Effector memory CD4-positive, alpha-beta T cell (primary cell): ENCODE results near the gene GZMA.

ENCODE experiments used
- DNase-seq, 3 donors: peaks; one replicate each; pipeline ENCODE4 v3.0.0-alpha.2; 2020
- H3K27ac ChIP-seq: 2 replicates; pipeline ENCODE4 v1.7.0; 2013; ENCODE audit warnings: mild to moderate bottlenecking, low read length, moderate library complexity; ENCODE audit not compliant: insufficient read depth, poor library complexity, severe bottlenecking
- H3K27me3 ChIP-seq: replicated peaks from 2 replicates; pipeline ENCODE4 v1.7.0; 2013; ENCODE audit warnings: mild to moderate bottlenecking, low read length; ENCODE audit not compliant: insufficient read depth, control insufficient read depth, poor library complexity, severe bottlenecking
- H3K36me3 ChIP-seq: 2 replicates; pipeline ENCODE4 v1.7.0; 2013; ENCODE audit warnings: mild to moderate bottlenecking, low read length, moderate library complexity; ENCODE audit not compliant: control insufficient read depth, insufficient read depth
- H3K4me1 ChIP-seq: 2 replicates; pipeline ENCODE4 v1.7.0; 2013; ENCODE audit warnings: low read length, mild to moderate bottlenecking; ENCODE audit not compliant: control insufficient read depth, insufficient read depth, poor library complexity, severe bottlenecking
- H3K4me3 ChIP-seq: 2 replicates; pipeline ENCODE4 v1.7.0; 2013; ENCODE audit warnings: low read length, low read depth, mild to moderate bottlenecking; ENCODE audit not compliant: insufficient read depth, poor library complexity, severe bottlenecking
- H3K9me3 ChIP-seq: 2 replicates; pipeline ENCODE4 v1.7.0; 2013; ENCODE audit warnings: mild to moderate bottlenecking, low read length, moderate library complexity; ENCODE audit not compliant: control insufficient read depth
- total RNA-seq, 3 donors: gene quantifications; one replicate each; lab custom pipeline; 2026; lab: John Stamatoyannopoulos, UW

The GZMA gene
- 41.6 to 93.7 (median 62.2) reads per million in 3 donors for total RNA-seq

GRCh38 chr5:55102348-55102747, at the start of gene GZMA:
Gene GZMA (plus strand): TSS chr5:55102646. CDS start chr5:55102683, 37 bp downstream.
- Histone ChIP-seq H3K4me1 (peaks cover 29% of the 10 kb centered on the region), H3K9me3 (no peaks in the 10 kb centered on the region), H3K4me3 (peak within 1 kb of the TSS; percentile 43), H3K27ac (peak within 1 kb of the TSS; percentile 45), H3K27me3 (no peaks in the 10 kb centered on the region), H3K36me3 (peaks cover 3% of the 10 kb centered on the region)
- DNase-seq: peak in 2 of 3 donors; percentile 20 to 24

GRCh38 chr5:55055183-55055582, 47.3 kb upstream of the GZMA start:
- Histone ChIP-seq H3K4me1 (no peaks in the 10 kb centered on the region), H3K4me3 (no peak overlapping the region)
- no peak for DNase-seq

GRCh38 chr5:55062039-55062779, 40.2 kb upstream of the GZMA start:
- Histone ChIP-seq H3K4me3 (peak overlapping the region; percentile 63), H3K27me3 (no peaks in the 10 kb centered on the region), H3K27ac (peak overlapping the region; percentile 29), H3K36me3 (no peaks in the 10 kb centered on the region), H3K4me1 (peaks cover 22% of the 10 kb centered on the region), H3K9me3 (no peaks in the 10 kb centered on the region)
- DNase-seq: peak in 2 of 3 donors; percentile 3 to 6

More at GRCh38 chr5:55055183-55055582, 47.3 kb upstream of the GZMA start:
- no peak overlapping the region for H3K27ac ChIP-seq
- no peaks in the 10 kb centered on the region for H3K36me3 ChIP-seq
- H3K27me3 ChIP-seq: no peaks in the 10 kb centered on the region
- H3K9me3 ChIP-seq: peaks cover 4% of the 10 kb centered on the region

- Histone ChIP-seq H3K27ac (no peak overlapping the region), H3K9me3 (no peaks in the 10 kb centered on the region), H3K36me3 (no peaks in the 10 kb centered on the region), H3K4me1 (peaks cover 22% of the 10 kb centered on the region), H3K4me3 (no peak overlapping the region), H3K27me3 (no peaks in the 10 kb centered on the region)
- no peak for DNase-seq
Measured at GRCh38 chr5:55063220-55063863, 39.1 kb upstream of the GZMA start.

GRCh38 chr5:55063899-55064298, 38.5 kb upstream of the GZMA start:
- H3K9me3 ChIP-seq: no peaks in the 10 kb centered on the region
- no peak overlapping the region for H3K27ac ChIP-seq
- peaks cover 22% of the 10 kb centered on the region for H3K4me1 ChIP-seq

GRCh38 chr5:55064523-55064922, 37.9 kb upstream of the GZMA start:
- no peak overlapping the region for H3K4me3 ChIP-seq
- no peak for DNase-seq

More at GRCh38 chr5:55063899-55064298, 38.5 kb upstream of the GZMA start:
- no peak for DNase-seq
- Histone ChIP-seq H3K36me3 (no peaks in the 10 kb centered on the region), H3K4me3 (no peak overlapping the region), H3K27me3 (no peaks in the 10 kb centered on the region)

GRCh38 chr5:55066277-55066676, 36.2 kb upstream of the GZMA start:
- no peak overlapping the region for H3K27ac ChIP-seq
- no peaks in the 10 kb centered on the region for H3K27me3 ChIP-seq
- no peaks in the 10 kb centered on the region for H3K9me3 ChIP-seq
- no peaks in the 10 kb centered on the region for H3K36me3 ChIP-seq
- peaks cover 15% of the 10 kb centered on the region for H3K4me1 ChIP-seq
- no peak for DNase-seq
- H3K4me3 ChIP-seq: no peak overlapping the region

More at GRCh38 chr5:55064523-55064922, 37.9 kb upstream of the GZMA start:
- Histone ChIP-seq H3K27ac (no peak overlapping the region), H3K4me1 (peaks cover 22% of the 10 kb centered on the region), H3K27me3 (no peaks in the 10 kb centered on the region), H3K36me3 (no peaks in the 10 kb centered on the region), H3K9me3 (no peaks in the 10 kb centered on the region)

GRCh38 chr5:55070968-55071367, 31.5 kb upstream of the GZMA start:
- peaks cover 16% of the 10 kb centered on the region for H3K4me1 ChIP-seq
- no peak overlapping the region for H3K4me3 ChIP-seq
- no peaks in the 10 kb centered on the region for H3K9me3 ChIP-seq
- no peak overlapping the region for H3K27ac ChIP-seq
- DNase-seq: no peak
- H3K36me3 ChIP-seq: no peaks in the 10 kb centered on the region
- H3K27me3 ChIP-seq: no peaks in the 10 kb centered on the region

- no peak overlapping the region for H3K4me3 ChIP-seq
- no peaks in the 10 kb centered on the region for H3K27me3 ChIP-seq
- DNase-seq: no peak
- no peak overlapping the region for H3K27ac ChIP-seq
- peaks cover 16% of the 10 kb centered on the region for H3K4me1 ChIP-seq
- H3K9me3 ChIP-seq: no peaks in the 10 kb centered on the region
- no peaks in the 10 kb centered on the region for H3K36me3 ChIP-seq
Measured at GRCh38 chr5:55071413-55071812, 31.0 kb upstream of the GZMA start.

GRCh38 chr5:55072666-55073065, 29.8 kb upstream of the GZMA start:
- no peak for DNase-seq
- peak overlapping the region; percentile 42 for H3K27ac ChIP-seq

More at GRCh38 chr5:55072666-55073065, 29.8 kb upstream of the GZMA start:
- Histone ChIP-seq H3K4me3 (no peak overlapping the region), H3K27me3 (no peaks in the 10 kb centered on the region), H3K9me3 (no peaks in the 10 kb centered on the region), H3K4me1 (peaks cover 16% of the 10 kb centered on the region), H3K36me3 (no peaks in the 10 kb centered on the region)
